ENCODE results near the gene CAMTA1.

CAMTA1 gene

DNA sequence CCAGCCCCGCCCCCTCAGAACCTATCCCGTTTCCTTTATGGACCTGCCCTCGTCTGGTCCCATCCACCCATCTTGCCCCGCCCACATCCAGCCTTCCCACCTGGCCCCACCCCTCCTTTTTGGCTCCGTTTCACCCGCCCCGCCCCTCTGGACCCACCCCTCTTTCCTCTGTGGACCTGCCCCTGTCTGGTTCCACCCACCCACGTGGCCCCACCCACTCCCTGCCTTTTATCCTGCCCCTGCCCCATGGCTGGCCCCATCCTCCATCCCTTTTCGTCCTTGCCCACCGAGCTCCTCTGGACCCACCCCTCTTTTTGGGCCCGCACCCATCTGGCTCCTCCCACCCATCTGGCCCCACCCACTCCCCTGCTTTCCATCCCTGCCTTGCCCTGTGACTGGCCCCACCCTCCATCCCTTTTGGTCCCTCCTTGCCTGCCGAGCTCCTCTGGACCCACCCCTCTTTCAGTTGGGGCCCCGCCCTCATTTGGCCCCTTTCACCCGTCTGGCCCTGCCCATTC, 177.3 kb downstream of the CAMTA1 start:
- Histone ChIP-seq H3K4me1 (ENCODE audit: control insufficient read depth in 5 of 5, insufficient read depth in 5 of 5, low read length in 5 of 5) (peaks cover 0 to 15% (median 11%) of the 10 kb centered on the region in 5 donors), H3K4me3 (ENCODE audit: low read depth in 1 of 5, low read length in 5 of 5) (no peak overlapping the region), H3K9me3 (ENCODE audit: control insufficient read depth in 5 of 5, low read length in 5 of 5) (peaks cover 0 to 4% (median 0%) of the 10 kb centered on the region in 5 donors), H3K27ac (ENCODE audit: low read depth, low read length) (no peak overlapping the region), H3K9ac (ENCODE audit: low read length in 5 of 5) (no peak overlapping the region), H3K36me3 (ENCODE audit: control insufficient read depth in 5 of 5, insufficient read depth in 5 of 5, low read length in 5 of 5) (no peaks in the 10 kb centered on the region), H3K27me3 (ENCODE audit: control insufficient read depth in 5 of 5, insufficient read depth in 4 of 5, low read length in 5 of 5) (peaks cover 11 to 51% (median 39%) of the 10 kb centered on the region in 5 donors)

DNA sequence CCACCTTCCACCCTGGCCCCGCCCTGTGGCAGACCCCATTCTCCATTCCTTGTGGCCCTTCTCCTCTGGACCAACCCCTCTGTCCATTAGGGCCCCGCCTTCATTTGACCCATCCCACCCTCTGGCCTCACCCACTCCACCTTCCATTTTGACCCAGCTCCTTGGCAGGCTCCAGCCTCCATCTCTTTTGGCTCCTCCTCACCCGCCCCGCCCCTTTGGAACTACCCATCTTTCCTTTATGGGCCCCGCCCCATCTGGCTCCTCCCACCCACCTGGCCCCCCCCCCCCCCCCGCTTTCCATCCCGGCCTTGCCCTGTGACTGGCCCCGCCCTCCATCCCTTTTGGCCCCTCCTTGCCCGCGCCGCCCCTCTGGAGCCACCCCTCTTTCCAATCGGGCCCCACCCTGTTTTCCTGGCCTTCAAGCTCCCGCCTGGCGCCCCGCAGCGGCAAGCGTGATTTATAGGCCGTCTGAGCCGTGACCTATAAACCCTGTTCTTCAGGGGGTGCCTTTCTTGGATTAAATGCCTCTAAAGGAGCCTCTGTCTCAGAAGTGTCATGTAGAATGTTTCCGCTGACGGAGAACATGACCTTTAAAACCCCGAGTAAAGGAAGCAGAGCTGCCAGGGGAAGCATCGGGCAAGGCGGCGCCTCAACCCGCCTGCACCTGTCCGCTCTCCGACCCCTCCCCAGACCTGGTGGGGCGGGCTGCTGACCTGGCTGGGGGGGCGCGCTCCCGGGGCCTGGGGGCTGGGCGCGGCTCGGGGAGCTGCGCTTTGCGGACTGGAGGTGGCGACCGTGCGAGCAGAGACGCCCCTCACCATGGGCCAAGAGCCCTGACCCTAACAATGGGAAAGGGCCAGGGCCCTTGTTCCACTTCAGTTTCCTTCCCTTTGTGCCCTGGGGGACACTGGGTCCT, 178.0 kb downstream of the CAMTA1 start:
- Histone ChIP-seq H3K27ac (ENCODE audit: low read depth, low read length) (no peak overlapping the region), H3K9ac (ENCODE audit: low read length in 5 of 5) (no peak overlapping the region), H3K9me3 (ENCODE audit: control insufficient read depth in 5 of 5, low read length in 5 of 5) (no peaks in the 10 kb centered on the region), H3K4me3 (ENCODE audit: low read depth in 1 of 5, low read length in 5 of 5) (no peak overlapping the region), H3K4me1 (ENCODE audit: control insufficient read depth in 5 of 5, insufficient read depth in 5 of 5, low read length in 5 of 5) (peaks cover 0 to 15% (median 11%) of the 10 kb centered on the region in 5 donors), H3K36me3 (ENCODE audit: control insufficient read depth in 5 of 5, insufficient read depth in 5 of 5, low read length in 5 of 5) (no peaks in the 10 kb centered on the region), H3K27me3 (ENCODE audit: control insufficient read depth in 5 of 5, insufficient read depth in 4 of 5, low read length in 5 of 5) (peaks cover 12 to 58% (median 46%) of the 10 kb centered on the region in 5 donors)

DNA sequence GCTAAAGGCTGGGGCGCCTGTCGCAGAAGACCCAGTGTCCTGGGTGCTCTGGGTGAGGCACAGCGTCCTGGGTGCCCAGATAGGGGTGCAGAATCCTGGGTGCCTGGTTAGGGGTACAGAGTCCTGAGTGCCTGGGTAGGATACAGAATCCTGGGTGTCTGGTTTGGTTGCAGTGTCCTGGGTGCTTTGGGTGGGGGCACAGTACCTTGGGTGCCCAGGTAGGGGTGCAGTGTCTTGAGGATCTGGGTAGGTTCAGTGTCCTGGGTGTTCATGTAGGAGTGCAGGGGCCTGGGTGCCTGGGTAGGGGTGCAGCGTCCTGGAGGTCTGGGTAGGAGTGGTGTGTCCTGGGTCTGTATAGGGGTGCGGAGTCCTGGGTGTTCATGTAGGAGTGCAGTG, 178.7 kb downstream of the CAMTA1 start:
- Histone ChIP-seq H3K9me3 (ENCODE audit: control insufficient read depth in 5 of 5, low read length in 5 of 5) (no peaks in the 10 kb centered on the region), H3K9ac (ENCODE audit: low read length in 5 of 5) (no peak overlapping the region), H3K27me3 (ENCODE audit: control insufficient read depth in 5 of 5, insufficient read depth in 4 of 5, low read length in 5 of 5) (peaks cover 14 to 63% (median 53%) of the 10 kb centered on the region in 5 donors), H3K27ac (ENCODE audit: low read depth, low read length) (no peak overlapping the region), H3K36me3 (ENCODE audit: control insufficient read depth in 5 of 5, insufficient read depth in 5 of 5, low read length in 5 of 5) (no peaks in the 10 kb centered on the region), H3K4me3 (ENCODE audit: low read depth in 1 of 5, low read length in 5 of 5) (no peak overlapping the region), H3K4me1 (ENCODE audit: control insufficient read depth in 5 of 5, insufficient read depth in 5 of 5, low read length in 5 of 5) (peaks cover 0 to 15% (median 11%) of the 10 kb centered on the region in 5 donors)

DNA sequence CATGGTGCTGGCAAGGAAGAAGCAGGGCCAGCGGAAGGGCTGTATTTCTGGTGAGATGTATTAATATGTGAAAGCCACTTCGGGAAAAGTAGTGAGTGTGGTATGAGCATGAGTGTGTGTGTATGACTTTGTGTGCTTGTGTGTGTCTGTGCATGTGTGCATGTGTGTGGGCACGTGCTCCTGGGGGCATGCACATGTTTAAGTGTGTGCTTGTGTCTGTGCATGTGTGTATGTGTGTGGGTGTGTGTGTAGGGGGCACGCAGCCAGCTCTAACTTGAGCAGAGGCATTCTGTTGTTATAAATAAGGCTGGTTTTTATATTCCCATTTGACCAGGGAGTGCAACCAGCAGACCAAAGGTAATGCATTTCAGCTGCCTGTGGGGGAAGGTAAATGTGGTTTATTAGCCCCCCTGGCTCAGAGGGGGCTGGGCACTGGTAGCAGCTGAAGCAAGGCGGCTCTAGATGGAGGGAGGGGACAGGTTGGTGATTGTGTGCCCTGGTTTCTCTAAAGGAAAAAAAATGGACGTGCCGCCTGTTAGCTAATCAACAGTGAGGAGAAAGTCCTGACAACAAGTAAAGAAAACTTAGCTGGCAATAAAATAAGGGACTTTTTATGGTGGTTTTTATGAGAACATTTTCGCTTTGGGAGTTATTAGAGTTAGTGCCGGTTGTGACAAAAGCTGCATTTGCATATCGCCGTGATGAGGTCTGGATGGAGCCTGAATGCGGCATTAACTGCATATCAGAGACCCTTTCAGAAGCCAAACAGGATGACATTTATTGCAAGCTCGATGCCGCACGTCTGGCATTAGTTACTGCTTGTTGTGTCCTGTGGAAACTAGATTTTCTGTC, 180.1 kb downstream of the CAMTA1 start:
- no peak overlapping the region for H3K9ac ChIP-seq (ENCODE audit: low read length in 5 of 5)
- H3K27ac ChIP-seq (ENCODE audit: low read depth, low read length): no peak overlapping the region
- H3K9me3 ChIP-seq (ENCODE audit: control insufficient read depth in 5 of 5, low read length in 5 of 5): no peaks in the 10 kb centered on the region
- H3K27me3 ChIP-seq (ENCODE audit: control insufficient read depth in 5 of 5, insufficient read depth in 4 of 5, low read length in 5 of 5): peaks cover 14 to 69% (median 58%) of the 10 kb centered on the region in 5 donors
- H3K4me3 ChIP-seq (ENCODE audit: low read depth in 1 of 5, low read length in 5 of 5): no peak overlapping the region
- no peaks in the 10 kb centered on the region for H3K36me3 ChIP-seq (ENCODE audit: control insufficient read depth in 5 of 5, insufficient read depth in 5 of 5, low read length in 5 of 5)
- H3K4me1 ChIP-seq (ENCODE audit: control insufficient read depth in 5 of 5, insufficient read depth in 5 of 5, low read length in 5 of 5): peaks cover 0 to 12% (median 8%) of the 10 kb centered on the region in 5 donors

DNA sequence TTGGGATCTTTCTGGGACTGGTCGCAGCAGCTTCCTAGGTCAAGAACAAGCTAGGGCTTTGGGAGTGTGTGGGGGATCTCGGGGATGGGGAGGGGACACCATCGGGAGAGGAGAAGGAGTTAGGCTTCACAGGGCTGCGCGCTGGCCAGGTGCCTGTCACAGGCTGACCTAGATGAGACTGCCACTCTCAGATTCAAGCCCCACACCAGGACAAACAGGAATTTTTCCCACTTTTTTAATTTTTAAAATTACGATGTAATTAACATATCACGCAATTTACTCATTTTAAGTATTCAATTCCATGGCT, 180.6 kb downstream of the CAMTA1 start:
- peaks cover 14 to 69% (median 61%) of the 10 kb centered on the region in 5 donors for H3K27me3 ChIP-seq (ENCODE audit: control insufficient read depth in 5 of 5, insufficient read depth in 4 of 5, low read length in 5 of 5)
- no peak overlapping the region for H3K4me3 ChIP-seq (ENCODE audit: low read depth in 1 of 5, low read length in 5 of 5)

DNA sequence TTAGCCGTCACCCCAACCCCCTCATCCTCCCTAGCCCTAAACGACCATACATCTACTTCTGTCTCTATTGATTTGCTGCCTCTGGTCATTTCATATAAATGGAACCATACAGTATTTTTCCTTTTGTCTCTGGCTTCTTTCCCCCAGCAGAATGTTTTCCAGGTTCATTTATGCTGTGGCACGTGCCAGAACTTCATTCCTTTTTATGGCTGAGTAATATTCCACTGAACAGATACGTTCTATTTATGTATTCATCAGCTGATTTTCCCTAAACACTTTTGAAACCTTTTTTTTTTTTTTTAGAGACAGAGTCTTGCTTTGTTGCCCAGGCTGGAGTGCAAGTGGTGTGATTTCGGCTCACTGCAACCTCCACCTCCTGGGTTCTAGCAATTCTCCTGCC, 181.1 kb downstream of the CAMTA1 start:
- H3K27me3 ChIP-seq (ENCODE audit: control insufficient read depth in 5 of 5, insufficient read depth in 4 of 5, low read length in 5 of 5): peaks cover 14 to 66% (median 58%) of the 10 kb centered on the region in 5 donors

More for the DNA sequence above, 180.6 kb downstream of the CAMTA1 start:
- Histone ChIP-seq H3K9me3 (ENCODE audit: control insufficient read depth in 5 of 5, low read length in 5 of 5) (no peaks in the 10 kb centered on the region), H3K4me1 (ENCODE audit: control insufficient read depth in 5 of 5, insufficient read depth in 5 of 5, low read length in 5 of 5) (peaks cover 0 to 8% (median 6%) of the 10 kb centered on the region in 5 donors), H3K27ac (ENCODE audit: low read depth, low read length) (no peak overlapping the region), H3K9ac (ENCODE audit: low read length in 5 of 5) (no peak overlapping the region), H3K36me3 (ENCODE audit: control insufficient read depth in 5 of 5, insufficient read depth in 5 of 5, low read length in 5 of 5) (no peaks in the 10 kb centered on the region)

DNA sequence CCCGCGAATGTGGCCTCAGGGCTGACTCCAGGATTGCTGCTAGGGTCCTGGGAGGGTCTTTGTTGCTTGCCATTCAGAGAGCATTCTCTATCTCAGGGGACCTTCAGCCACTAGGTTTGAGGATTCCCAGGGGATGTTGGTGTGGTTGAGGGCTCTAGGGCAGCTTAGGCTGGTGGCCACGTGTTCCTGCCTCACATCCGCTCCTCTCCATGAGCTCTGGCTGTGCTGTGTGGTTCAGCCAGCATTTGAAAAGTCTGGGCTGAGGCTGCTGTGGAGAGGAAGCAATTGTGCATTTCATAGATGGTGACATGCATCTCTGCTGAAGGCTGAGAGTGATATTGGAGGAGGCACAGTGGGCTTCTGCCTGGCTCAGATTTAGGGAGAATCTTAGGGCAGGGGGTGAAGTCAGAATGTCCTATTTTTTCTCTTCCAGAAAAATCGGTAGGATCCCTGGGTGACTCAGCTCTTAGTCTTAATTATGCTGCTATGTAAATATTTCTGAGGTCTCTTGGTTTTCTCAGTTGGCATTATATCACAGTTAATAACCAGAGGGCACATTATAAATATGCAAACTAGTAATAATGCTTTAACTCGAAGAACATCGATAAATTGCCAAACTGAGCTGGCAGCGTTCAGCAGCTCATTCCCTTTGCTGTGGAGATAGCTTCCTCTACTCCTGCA, 182.3 kb downstream of the CAMTA1 start:
- H3K4me3 ChIP-seq (ENCODE audit: low read depth in 1 of 5, low read length in 5 of 5): no peak overlapping the region
- peaks cover 0 to 8% (median 5%) of the 10 kb centered on the region in 5 donors for H3K4me1 ChIP-seq (ENCODE audit: control insufficient read depth in 5 of 5, insufficient read depth in 5 of 5, low read length in 5 of 5)
- no peak overlapping the region for H3K9ac ChIP-seq (ENCODE audit: low read length in 5 of 5)
- no peak overlapping the region for H3K27ac ChIP-seq (ENCODE audit: low read depth, low read length)
- H3K36me3 ChIP-seq (ENCODE audit: control insufficient read depth in 5 of 5, insufficient read depth in 5 of 5, low read length in 5 of 5): no peaks in the 10 kb centered on the region
- no peaks in the 10 kb centered on the region for H3K9me3 ChIP-seq (ENCODE audit: control insufficient read depth in 5 of 5, low read length in 5 of 5)
- peaks cover 10 to 59% (median 53%) of the 10 kb centered on the region in 5 donors for H3K27me3 ChIP-seq (ENCODE audit: control insufficient read depth in 5 of 5, insufficient read depth in 4 of 5, low read length in 5 of 5)

More for the DNA sequence above, 181.1 kb downstream of the CAMTA1 start:
- Histone ChIP-seq H3K27ac (ENCODE audit: low read depth, low read length) (no peak overlapping the region), H3K4me1 (ENCODE audit: control insufficient read depth in 5 of 5, insufficient read depth in 5 of 5, low read length in 5 of 5) (peaks cover 0 to 8% (median 6%) of the 10 kb centered on the region in 5 donors), H3K4me3 (ENCODE audit: low read depth in 1 of 5, low read length in 5 of 5) (no peak overlapping the region), H3K9ac (ENCODE audit: low read length in 5 of 5) (no peak overlapping the region), H3K9me3 (ENCODE audit: control insufficient read depth in 5 of 5, low read length in 5 of 5) (no peaks in the 10 kb centered on the region), H3K36me3 (ENCODE audit: control insufficient read depth in 5 of 5, insufficient read depth in 5 of 5, low read length in 5 of 5) (no peaks in the 10 kb centered on the region)

DNA sequence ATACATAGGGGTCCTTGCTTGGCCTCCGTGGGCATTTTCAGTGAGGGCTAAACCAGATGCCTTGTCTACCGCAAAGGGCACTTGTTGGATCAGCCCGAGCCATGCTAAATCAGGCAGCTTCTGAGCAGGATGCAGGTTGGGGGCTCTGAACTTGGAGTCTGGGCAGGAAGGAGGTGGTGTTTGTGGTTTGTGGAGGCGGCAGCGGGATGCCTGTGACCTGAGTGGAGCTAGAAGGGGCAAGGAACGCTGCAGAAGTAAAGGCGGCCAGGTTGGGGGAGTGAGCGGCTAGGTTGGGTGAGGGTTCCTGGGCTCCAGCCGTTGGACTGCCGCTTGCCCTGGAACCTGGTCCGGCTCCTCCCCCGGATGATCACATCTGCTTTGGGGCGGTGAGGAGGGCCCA, 183.9 kb downstream of the CAMTA1 start:
- no peak overlapping the region for H3K4me3 ChIP-seq (ENCODE audit: low read depth in 1 of 5, low read length in 5 of 5)
- H3K4me1 ChIP-seq (ENCODE audit: control insufficient read depth in 5 of 5, insufficient read depth in 5 of 5, low read length in 5 of 5): no peaks in the 10 kb centered on the region
- no peaks in the 10 kb centered on the region for H3K9me3 ChIP-seq (ENCODE audit: control insufficient read depth in 5 of 5, low read length in 5 of 5)
- no peak overlapping the region for H3K9ac ChIP-seq (ENCODE audit: low read length in 5 of 5)
- no peaks in the 10 kb centered on the region for H3K36me3 ChIP-seq (ENCODE audit: control insufficient read depth in 5 of 5, insufficient read depth in 5 of 5, low read length in 5 of 5)
- no peak overlapping the region for H3K27ac ChIP-seq (ENCODE audit: low read depth, low read length)
- H3K27me3 ChIP-seq (ENCODE audit: control insufficient read depth in 5 of 5, insufficient read depth in 4 of 5, low read length in 5 of 5): peaks cover 7 to 51% (median 40%) of the 10 kb centered on the region in 5 donors

DNA sequence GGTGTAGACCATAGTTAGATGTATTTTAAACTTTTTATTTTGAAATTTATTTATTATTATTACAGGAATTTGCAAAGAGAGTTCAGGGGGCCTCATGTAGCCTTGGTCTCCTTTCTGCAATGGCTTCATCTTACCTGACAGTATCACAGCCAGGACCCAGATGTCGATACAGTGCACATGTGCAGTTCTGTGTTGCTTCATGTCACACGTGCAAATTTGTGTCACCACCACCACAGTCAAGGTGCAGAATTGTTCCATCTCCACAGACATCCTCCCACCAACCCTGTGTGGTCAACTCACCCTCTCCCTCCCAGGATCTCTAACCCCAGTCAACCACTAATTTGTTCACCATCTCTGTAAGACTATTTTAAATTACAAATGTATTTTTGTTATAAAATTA, 184.5 kb downstream of the CAMTA1 start:
- no peak overlapping the region for H3K4me3 ChIP-seq (ENCODE audit: low read depth in 1 of 5, low read length in 5 of 5)
- H3K27ac ChIP-seq (ENCODE audit: low read depth, low read length): no peak overlapping the region
- H3K9ac ChIP-seq (ENCODE audit: low read length in 5 of 5): no peak overlapping the region
- no peaks in the 10 kb centered on the region for H3K36me3 ChIP-seq (ENCODE audit: control insufficient read depth in 5 of 5, insufficient read depth in 5 of 5, low read length in 5 of 5)
- peaks cover 7 to 45% (median 35%) of the 10 kb centered on the region in 5 donors for H3K27me3 ChIP-seq (ENCODE audit: control insufficient read depth in 5 of 5, insufficient read depth in 4 of 5, low read length in 5 of 5)
- H3K9me3 ChIP-seq (ENCODE audit: control insufficient read depth in 5 of 5, low read length in 5 of 5): no peaks in the 10 kb centered on the region
- H3K4me1 ChIP-seq (ENCODE audit: control insufficient read depth in 5 of 5, insufficient read depth in 5 of 5, low read length in 5 of 5): no peaks in the 10 kb centered on the region

All from subcutaneous abdominal adipose tissue (tissue), 5 donors.